ENCODE results near the gene MAP3K2. TPM values are rescaled to one million over a fixed set of nuclear protein-coding genes. Genes with fewer than 3 reads are reported as not detected.

MAP3K2 gene
- total and polyA plus RNA-seq, 4 donors: 5.9 to 46.2 (median 17.0) TPM

DNA sequence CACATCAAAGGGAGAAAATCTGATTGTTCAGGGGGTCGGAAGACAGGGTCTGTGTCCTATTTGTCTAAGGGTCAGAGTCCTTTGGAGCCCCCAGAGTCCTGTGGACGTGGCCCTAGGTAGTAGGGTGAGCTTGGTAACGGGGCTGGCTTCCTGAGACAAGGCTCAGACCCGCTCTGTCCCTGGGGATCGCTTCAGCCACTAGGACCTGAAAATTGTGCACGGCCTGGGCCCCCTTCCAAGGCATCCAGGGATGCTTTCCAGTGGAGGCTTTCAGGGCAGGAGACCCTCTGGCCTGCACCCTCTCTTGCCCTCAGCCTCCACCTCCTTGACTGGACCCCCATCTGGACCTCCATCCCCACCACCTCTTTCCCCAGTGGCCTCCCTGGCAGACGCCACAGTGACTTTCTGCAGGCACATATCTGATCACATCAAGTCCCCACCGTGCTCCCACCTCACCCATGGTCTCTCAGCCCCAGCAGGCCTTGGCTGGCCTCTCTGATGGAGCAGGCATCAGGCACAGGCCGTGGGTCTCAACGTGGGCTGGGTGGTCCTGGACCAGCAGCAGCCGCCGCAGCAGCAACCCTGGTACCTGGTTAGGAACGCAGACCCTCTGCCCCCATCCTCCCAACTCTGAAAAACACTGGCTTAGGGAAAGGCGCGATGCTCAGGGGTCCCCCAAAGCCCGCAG is 34.2 kb upstream of the MAP3K2 start (continued):
- TF ChIP-seq, protein P1, sequence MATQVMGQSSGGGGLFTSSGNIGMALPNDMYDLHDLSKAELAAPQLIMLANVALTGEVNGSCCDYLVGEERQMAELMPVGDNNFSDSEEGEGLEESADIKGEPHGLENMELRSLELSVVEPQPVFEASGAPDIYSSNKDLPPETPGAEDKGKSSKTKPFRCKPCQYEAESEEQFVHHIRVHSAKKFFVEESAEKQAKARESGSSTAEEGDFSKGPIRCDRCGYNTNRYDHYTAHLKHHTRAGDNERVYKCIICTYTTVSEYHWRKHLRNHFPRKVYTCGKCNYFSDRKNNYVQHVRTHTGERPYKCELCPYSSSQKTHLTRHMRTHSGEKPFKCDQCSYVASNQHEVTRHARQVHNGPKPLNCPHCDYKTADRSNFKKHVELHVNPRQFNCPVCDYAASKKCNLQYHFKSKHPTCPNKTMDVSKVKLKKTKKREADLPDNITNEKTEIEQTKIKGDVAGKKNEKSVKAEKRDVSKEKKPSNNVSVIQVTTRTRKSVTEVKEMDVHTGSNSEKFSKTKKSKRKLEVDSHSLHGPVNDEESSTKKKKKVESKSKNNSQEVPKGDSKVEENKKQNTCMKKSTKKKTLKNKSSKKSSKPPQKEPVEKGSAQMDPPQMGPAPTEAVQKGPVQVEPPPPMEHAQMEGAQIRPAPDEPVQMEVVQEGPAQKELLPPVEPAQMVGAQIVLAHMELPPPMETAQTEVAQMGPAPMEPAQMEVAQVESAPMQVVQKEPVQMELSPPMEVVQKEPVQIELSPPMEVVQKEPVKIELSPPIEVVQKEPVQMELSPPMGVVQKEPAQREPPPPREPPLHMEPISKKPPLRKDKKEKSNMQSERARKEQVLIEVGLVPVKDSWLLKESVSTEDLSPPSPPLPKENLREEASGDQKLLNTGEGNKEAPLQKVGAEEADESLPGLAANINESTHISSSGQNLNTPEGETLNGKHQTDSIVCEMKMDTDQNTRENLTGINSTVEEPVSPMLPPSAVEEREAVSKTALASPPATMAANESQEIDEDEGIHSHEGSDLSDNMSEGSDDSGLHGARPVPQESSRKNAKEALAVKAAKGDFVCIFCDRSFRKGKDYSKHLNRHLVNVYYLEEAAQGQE (IDR thresholded peaks at IDR 0.05): no peak
- TF ChIP-seq SP1 (IDR thresholded peaks at IDR 0.05): no peak
- TF ChIP-seq, protein P2, sequence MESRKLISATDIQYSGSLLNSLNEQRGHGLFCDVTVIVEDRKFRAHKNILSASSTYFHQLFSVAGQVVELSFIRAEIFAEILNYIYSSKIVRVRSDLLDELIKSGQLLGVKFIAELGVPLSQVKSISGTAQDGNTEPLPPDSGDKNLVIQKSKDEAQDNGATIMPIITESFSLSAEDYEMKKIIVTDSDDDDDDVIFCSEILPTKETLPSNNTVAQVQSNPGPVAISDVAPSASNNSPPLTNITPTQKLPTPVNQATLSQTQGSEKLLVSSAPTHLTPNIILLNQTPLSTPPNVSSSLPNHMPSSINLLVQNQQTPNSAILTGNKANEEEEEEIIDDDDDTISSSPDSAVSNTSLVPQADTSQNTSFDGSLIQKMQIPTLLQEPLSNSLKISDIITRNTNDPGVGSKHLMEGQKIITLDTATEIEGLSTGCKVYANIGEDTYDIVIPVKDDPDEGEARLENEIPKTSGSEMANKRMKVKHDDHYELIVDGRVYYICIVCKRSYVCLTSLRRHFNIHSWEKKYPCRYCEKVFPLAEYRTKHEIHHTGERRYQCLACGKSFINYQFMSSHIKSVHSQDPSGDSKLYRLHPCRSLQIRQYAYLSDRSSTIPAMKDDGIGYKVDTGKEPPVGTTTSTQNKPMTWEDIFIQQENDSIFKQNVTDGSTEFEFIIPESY (IDR thresholded peaks at IDR 0.05): no peak

DNA sequence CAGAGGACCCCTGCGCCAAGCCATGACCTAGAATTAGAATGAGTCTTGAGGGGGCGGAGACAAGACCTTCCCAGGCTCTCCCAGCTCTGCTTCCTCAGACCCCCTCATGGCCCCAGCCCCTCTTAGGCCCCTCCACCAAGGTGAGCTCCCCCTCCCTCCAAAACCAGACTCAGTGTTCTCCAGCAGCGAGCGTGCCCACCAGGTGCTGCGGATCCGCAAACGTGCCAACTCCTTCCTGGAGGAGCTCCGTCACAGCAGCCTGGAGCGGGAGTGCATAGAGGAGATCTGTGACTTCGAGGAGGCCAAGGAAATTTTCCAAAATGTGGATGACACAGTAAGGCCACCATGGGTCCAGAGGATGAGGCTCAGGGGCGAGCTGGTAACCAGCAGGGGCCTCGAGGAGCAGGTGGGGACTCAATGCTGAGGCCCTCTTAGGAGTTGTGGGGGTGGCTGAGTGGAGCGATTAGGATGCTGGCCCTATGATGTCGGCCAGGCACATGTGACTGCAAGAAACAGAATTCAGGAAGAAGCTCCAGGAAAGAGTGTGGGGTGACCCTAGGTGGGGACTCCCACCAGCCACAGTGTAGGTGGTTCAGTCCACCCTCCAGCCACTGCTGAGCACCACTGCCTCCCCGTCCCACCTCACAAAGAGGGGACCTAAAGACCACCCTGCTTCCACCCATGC is 33.5 kb upstream of the MAP3K2 start:
- DNase-seq (ENCODE audit: low spot score): no peak
- H3K27me3 ChIP-seq (ENCODE audit: control insufficient read depth in 4 of 4, insufficient read depth in 4 of 4, low read length in 3 of 4): no peaks in the 10 kb centered on the region
- no peaks in the 10 kb centered on the region for H3K9me3 ChIP-seq (ENCODE audit: control insufficient read depth in 4 of 4, low read length in 3 of 4)
- TF ChIP-seq HNF4A (conservative IDR thresholded peaks at IDR 0.05) (no peak), JUND (IDR thresholded peaks at IDR 0.05) (no peak), NR2F2 (IDR thresholded peaks at IDR 0.05) (no peak), EGR1 (IDR thresholded peaks at IDR 0.05; ENCODE audit: low read depth in 2 of 2) (no peak), RXRA (IDR thresholded peaks at IDR 0.05) (no peak), YY1 (IDR thresholded peaks at IDR 0.05) (no peak), GABPA (IDR thresholded peaks at IDR 0.05 in 1 of 2, conservative IDR thresholded peaks at IDR 0.05 in 1 of 2) (no peak), TAF1 (conservative IDR thresholded peaks at IDR 0.05) (no peak), SP1 (IDR thresholded peaks at IDR 0.05) (no peak)
- TF ChIP-seq, protein P1 (IDR thresholded peaks at IDR 0.05): no peak
- TF ChIP-seq, protein P3, sequence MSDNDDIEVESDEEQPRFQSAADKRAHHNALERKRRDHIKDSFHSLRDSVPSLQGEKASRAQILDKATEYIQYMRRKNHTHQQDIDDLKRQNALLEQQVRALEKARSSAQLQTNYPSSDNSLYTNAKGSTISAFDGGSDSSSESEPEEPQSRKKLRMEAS (IDR thresholded peaks at IDR 0.05): no peak
- TF ChIP-seq, protein P2 (IDR thresholded peaks at IDR 0.05): no peak
- TF ChIP-seq, protein P4, sequence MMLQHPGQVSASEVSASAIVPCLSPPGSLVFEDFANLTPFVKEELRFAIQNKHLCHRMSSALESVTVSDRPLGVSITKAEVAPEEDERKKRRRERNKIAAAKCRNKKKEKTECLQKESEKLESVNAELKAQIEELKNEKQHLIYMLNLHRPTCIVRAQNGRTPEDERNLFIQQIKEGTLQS (IDR thresholded peaks at IDR 0.05): no peak
- WGBS: 90% methylated on average over 15 of the region's 15 CpGs
- H3K4me1 ChIP-seq (ENCODE audit: control insufficient read depth in 4 of 4, insufficient read depth in 4 of 4, low read length in 3 of 4): peaks cover 6 to 52% (median 35%) of the 10 kb centered on the region in 4 donors
- peak overlapping the region in 1 of 2 donors; percentile 92 for H3K27ac ChIP-seq (ENCODE audit: low read depth in 1 of 2, low read length in 2 of 2)
- H3K4me3 ChIP-seq (ENCODE audit: low read depth in 1 of 3, low read length in 3 of 3): no peak overlapping the region
- H3K9ac ChIP-seq (ENCODE audit: low read depth in 1 of 2, low read length in 2 of 2): no peak overlapping the region
- H3K36me3 ChIP-seq (ENCODE audit: control insufficient read depth in 4 of 4, insufficient read depth in 3 of 4, low read depth in 1 of 4, low read length in 3 of 4): peaks cover 0 to 11% (median 9%) of the 10 kb centered on the region in 4 donors

Data from liver (tissue), 9 donors.